Measurements from ENCODE around the gene MED19.

Gene MED19

GRCh38 chr11:57744357-57744756 lies 32.3 kb upstream of the MED19 start:
- no peak overlapping the region for H3K4me3 ChIP-seq (ENCODE audit: insufficient read length, low read depth)
- no peaks in the 10 kb centered on the region for H3K9me3 ChIP-seq (ENCODE audit: insufficient read depth, low read length)
- no peak overlapping the region for H3K9ac ChIP-seq (ENCODE audit: insufficient read length, low read depth)
- H3K4me1 ChIP-seq (ENCODE audit: insufficient read depth, insufficient read length), result no peaks in the 10 kb centered on the region
- H3K27me3 ChIP-seq (ENCODE audit: insufficient read depth, insufficient read length), result no peaks in the 10 kb centered on the region
- TF ChIP-seq YY1 (IDR thresholded peaks at IDR 0.05; ENCODE audit: insufficient read depth, insufficient read length) (no peak), ZNF274 (IDR thresholded peaks at IDR 0.05; ENCODE audit: low read depth, low read length) (no peak), SUZ12 (IDR thresholded peaks at IDR 0.05; ENCODE audit: extremely low read depth, insufficient read depth, insufficient read length) (no peak)
- H3K36me3 ChIP-seq (ENCODE audit: insufficient read depth, insufficient read length, low read length), result peaks cover 50% of the 10 kb centered on the region
- no peak for DNase-seq (ENCODE audit: low read depth, low spot score)

- Histone ChIP-seq H3K36me3 (ENCODE audit: insufficient read depth, insufficient read length, low read length) (peaks cover 73% of the 10 kb centered on the region), H3K9ac (ENCODE audit: insufficient read length, low read depth) (peak overlapping the region; percentile 91), H3K27me3 (ENCODE audit: insufficient read depth, insufficient read length) (no peaks in the 10 kb centered on the region), H3K4me3 (ENCODE audit: insufficient read length, low read depth) (peak overlapping the region; percentile 91), H3K4me1 (ENCODE audit: insufficient read depth, insufficient read length) (no peaks in the 10 kb centered on the region), H3K9me3 (ENCODE audit: insufficient read depth, low read length) (no peaks in the 10 kb centered on the region)
- DNase-seq (ENCODE audit: low read depth, low spot score), result no peak
- TF ChIP-seq ZNF274 (IDR thresholded peaks at IDR 0.05; ENCODE audit: low read depth, low read length) (no peak), YY1 (IDR thresholded peaks at IDR 0.05; ENCODE audit: insufficient read depth, insufficient read length) (no peak), SUZ12 (IDR thresholded peaks at IDR 0.05; ENCODE audit: extremely low read depth, insufficient read depth, insufficient read length) (no peak)
Measured at GRCh38 chr11:57742087-57742452, 30.1 kb upstream of the MED19 start.

GRCh38 chr11:57741132-57742086 lies 29.4 kb upstream of the MED19 start, which contains the start of gene SELENOH:
Gene SELENOH (plus strand): TSS chr11:57741491. CDS start chr11:57741596, 105 bp downstream.
- H3K27me3 ChIP-seq (ENCODE audit: insufficient read depth, insufficient read length), result no peaks in the 10 kb centered on the region
- peak within 1 kb of the TSS; percentile 91 for H3K9ac ChIP-seq (ENCODE audit: insufficient read length, low read depth)
- peaks cover 75% of the 10 kb centered on the region for H3K36me3 ChIP-seq (ENCODE audit: insufficient read depth, insufficient read length, low read length)
- H3K4me3 ChIP-seq (ENCODE audit: insufficient read length, low read depth), result peak within 1 kb of the TSS; percentile 91
- no peaks in the 10 kb centered on the region for H3K9me3 ChIP-seq (ENCODE audit: insufficient read depth, low read length)
- peak; percentile 97 for DNase-seq (ENCODE audit: low read depth, low spot score)
- H3K4me1 ChIP-seq (ENCODE audit: insufficient read depth, insufficient read length), result no peaks in the 10 kb centered on the region
- peak; percentile 50 for TF ChIP-seq YY1 (IDR thresholded peaks at IDR 0.05; ENCODE audit: insufficient read depth, insufficient read length)
- TF ChIP-seq ZNF274 (IDR thresholded peaks at IDR 0.05; ENCODE audit: low read depth, low read length), result no peak

GRCh38 chr11:57735619-57736298 lies 23.7 kb upstream of the MED19 start:
- H3K4me3 ChIP-seq (ENCODE audit: insufficient read length, low read depth), result no peak overlapping the region
- peaks cover 3% of the 10 kb centered on the region for H3K4me1 ChIP-seq (ENCODE audit: insufficient read depth, insufficient read length)
- H3K36me3 ChIP-seq (ENCODE audit: insufficient read depth, insufficient read length, low read length), result peaks cover 42% of the 10 kb centered on the region
- TF ChIP-seq SUZ12 (IDR thresholded peaks at IDR 0.05; ENCODE audit: extremely low read depth, insufficient read depth, insufficient read length) (no peak), YY1 (IDR thresholded peaks at IDR 0.05; ENCODE audit: insufficient read depth, insufficient read length) (no peak), ZNF274 (IDR thresholded peaks at IDR 0.05; ENCODE audit: low read depth, low read length) (no peak)
- H3K9me3 ChIP-seq (ENCODE audit: insufficient read depth, low read length), result no peaks in the 10 kb centered on the region
- DNase-seq (ENCODE audit: low read depth, low spot score), result no peak
- H3K27me3 ChIP-seq (ENCODE audit: insufficient read depth, insufficient read length), result no peaks in the 10 kb centered on the region
- H3K9ac ChIP-seq (ENCODE audit: insufficient read length, low read depth), result no peak overlapping the region

GRCh38 chr11:57732661-57733060 lies 20.6 kb upstream of the MED19 start:
- no peak overlapping the region for H3K9ac ChIP-seq (ENCODE audit: insufficient read length, low read depth)
- no peak overlapping the region for H3K4me3 ChIP-seq (ENCODE audit: insufficient read length, low read depth)
- H3K9me3 ChIP-seq (ENCODE audit: insufficient read depth, low read length), result no peaks in the 10 kb centered on the region
- H3K36me3 ChIP-seq (ENCODE audit: insufficient read depth, insufficient read length, low read length), result peaks cover 22% of the 10 kb centered on the region
- DNase-seq (ENCODE audit: low read depth, low spot score), result no peak
- no peak for TF ChIP-seq SUZ12 (IDR thresholded peaks at IDR 0.05; ENCODE audit: extremely low read depth, insufficient read depth, insufficient read length)
- no peak for TF ChIP-seq YY1 (IDR thresholded peaks at IDR 0.05; ENCODE audit: insufficient read depth, insufficient read length)
- TF ChIP-seq ZNF274 (IDR thresholded peaks at IDR 0.05; ENCODE audit: low read depth, low read length), result no peak
- no peaks in the 10 kb centered on the region for H3K27me3 ChIP-seq (ENCODE audit: insufficient read depth, insufficient read length)
- peaks cover 3% of the 10 kb centered on the region for H3K4me1 ChIP-seq (ENCODE audit: insufficient read depth, insufficient read length)

- Histone ChIP-seq H3K9ac (ENCODE audit: insufficient read length, low read depth) (no peak overlapping the region), H3K4me3 (ENCODE audit: insufficient read length, low read depth) (no peak overlapping the region), H3K4me1 (ENCODE audit: insufficient read depth, insufficient read length) (peaks cover 3% of the 10 kb centered on the region), H3K36me3 (ENCODE audit: insufficient read depth, insufficient read length, low read length) (peaks cover 24% of the 10 kb centered on the region), H3K27me3 (ENCODE audit: insufficient read depth, insufficient read length) (no peaks in the 10 kb centered on the region), H3K9me3 (ENCODE audit: insufficient read depth, low read length) (no peaks in the 10 kb centered on the region)
- TF ChIP-seq YY1 (IDR thresholded peaks at IDR 0.05; ENCODE audit: insufficient read depth, insufficient read length) (no peak), ZNF274 (IDR thresholded peaks at IDR 0.05; ENCODE audit: low read depth, low read length) (no peak), SUZ12 (IDR thresholded peaks at IDR 0.05; ENCODE audit: extremely low read depth, insufficient read depth, insufficient read length) (no peak)
- DNase-seq (ENCODE audit: low read depth, low spot score), result no peak
Measured at GRCh38 chr11:57729479-57729878, 17.5 kb upstream of the MED19 start.

GRCh38 chr11:57728829-57729228 lies 16.8 kb upstream of the MED19 start:
- no peak overlapping the region for H3K9ac ChIP-seq (ENCODE audit: insufficient read length, low read depth)
- DNase-seq (ENCODE audit: low read depth, low spot score), result no peak
- no peak overlapping the region for H3K4me3 ChIP-seq (ENCODE audit: insufficient read length, low read depth)
- H3K4me1 ChIP-seq (ENCODE audit: insufficient read depth, insufficient read length), result peaks cover 3% of the 10 kb centered on the region
- no peaks in the 10 kb centered on the region for H3K27me3 ChIP-seq (ENCODE audit: insufficient read depth, insufficient read length)
- H3K9me3 ChIP-seq (ENCODE audit: insufficient read depth, low read length), result no peaks in the 10 kb centered on the region
- H3K36me3 ChIP-seq (ENCODE audit: insufficient read depth, insufficient read length, low read length), result peaks cover 30% of the 10 kb centered on the region
- no peak for TF ChIP-seq YY1 (IDR thresholded peaks at IDR 0.05; ENCODE audit: insufficient read depth, insufficient read length)
- TF ChIP-seq SUZ12 (IDR thresholded peaks at IDR 0.05; ENCODE audit: extremely low read depth, insufficient read depth, insufficient read length), result no peak
- TF ChIP-seq ZNF274 (IDR thresholded peaks at IDR 0.05; ENCODE audit: low read depth, low read length), result no peak

All from NT2/D1 (cell line).